NCI-H460 (cell line): Measurements from ENCODE around the gene TRIP11. TPM values are rescaled to one million over a fixed set of nuclear protein-coding genes. Genes with fewer than 3 reads are reported as not detected.
A peak's percentile ranks its signal among the peaks of the same experiment; 100 is the strongest.

ENCODE experiments used
- DNase-seq: peaks from one replicate; pipeline ENCODE4 v3.0.0-alpha.2; 2016; ENCODE audit warnings: low read depth; ENCODE audit errors: extremely low read depth
- total RNA-seq: library from RNA; depleted of rRNA; stranded (reverse); fragments of >200 nt; shearing (Covaris generic); gene quantifications from 2 replicates; pipeline ENCODE4 v1.2.3, GENCODE V29; 2014

The TRIP11 gene
- total RNA-seq, 1 experiment from 2014 or later = 33.7 TPM

DNA sequence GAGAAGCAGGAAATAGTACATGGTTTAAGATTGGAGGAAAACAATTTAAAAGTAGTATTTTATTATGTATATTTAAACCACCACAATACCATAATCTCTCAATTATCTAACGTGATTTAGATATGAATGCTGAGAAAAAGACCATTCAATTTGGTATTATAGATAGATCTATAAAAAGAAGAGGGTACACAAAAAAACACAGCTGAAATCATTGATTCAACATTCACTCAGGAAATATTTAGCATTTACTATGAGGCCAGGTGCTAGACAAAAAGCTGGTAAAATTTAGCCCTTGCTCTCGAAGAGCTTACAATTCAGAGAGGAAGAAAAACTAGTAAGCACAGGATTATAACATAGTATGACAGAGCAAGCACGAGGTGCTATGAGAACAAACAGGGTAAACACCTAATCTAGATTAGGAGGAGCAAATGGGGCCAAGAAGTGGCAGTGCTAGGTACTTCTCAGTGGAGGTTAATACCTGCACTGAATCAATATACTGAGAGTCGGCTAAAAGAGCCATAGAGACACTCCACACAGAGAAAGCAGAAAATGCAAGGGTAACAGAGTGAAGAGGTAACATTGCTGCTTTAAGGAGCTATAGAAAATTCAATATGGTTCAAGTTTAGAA, 27.6 kb downstream of the TRIP11 start:
- DNase-seq = no peak

GRCh38 chr14:92010644-92011043, 29.2 kb downstream of the TRIP11 start:
- DNase-seq = no peak

- DNase-seq = no peak
Observed at GRCh38 chr14:92009604-92010003, 30.3 kb downstream of the TRIP11 start.

DNA sequence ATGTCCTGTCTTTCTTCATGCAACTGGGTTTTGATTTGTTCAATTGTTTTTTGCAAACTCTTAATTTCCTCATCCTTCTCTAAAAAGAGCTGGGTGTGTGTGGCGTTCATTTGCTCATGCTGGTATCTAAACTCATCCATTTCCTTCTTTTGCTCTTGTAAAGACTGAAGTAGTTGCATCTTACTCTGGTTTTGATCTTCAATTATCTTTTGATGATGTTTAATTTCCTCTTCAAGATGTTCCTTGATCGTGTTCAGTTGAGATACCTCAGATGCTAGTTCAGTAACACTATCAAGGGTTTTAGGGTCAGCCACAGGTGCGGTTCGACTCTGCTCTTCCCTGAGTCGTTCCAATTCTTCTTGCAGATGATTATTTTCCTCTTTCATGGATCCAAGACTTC, 34.8 kb downstream of the TRIP11 start:
- no peak for DNase-seq

- no peak for DNase-seq
Observed at GRCh38 chr14:92004062-92004461, 35.8 kb downstream of the TRIP11 start.

- no peak for DNase-seq
Observed at GRCh38 chr14:91998667-91999570, 40.9 kb downstream of the TRIP11 start.

GRCh38 chr14:91997492-91997891, 42.4 kb downstream of the TRIP11 start:
- no peak for DNase-seq

- peak; percentile 33 for DNase-seq
Observed at GRCh38 chr14:91996948-91997371, 42.9 kb downstream of the TRIP11 start.

GRCh38 chr14:91987192-91987591, 52.7 kb downstream of the TRIP11 start:
- no peak for DNase-seq

DNA sequence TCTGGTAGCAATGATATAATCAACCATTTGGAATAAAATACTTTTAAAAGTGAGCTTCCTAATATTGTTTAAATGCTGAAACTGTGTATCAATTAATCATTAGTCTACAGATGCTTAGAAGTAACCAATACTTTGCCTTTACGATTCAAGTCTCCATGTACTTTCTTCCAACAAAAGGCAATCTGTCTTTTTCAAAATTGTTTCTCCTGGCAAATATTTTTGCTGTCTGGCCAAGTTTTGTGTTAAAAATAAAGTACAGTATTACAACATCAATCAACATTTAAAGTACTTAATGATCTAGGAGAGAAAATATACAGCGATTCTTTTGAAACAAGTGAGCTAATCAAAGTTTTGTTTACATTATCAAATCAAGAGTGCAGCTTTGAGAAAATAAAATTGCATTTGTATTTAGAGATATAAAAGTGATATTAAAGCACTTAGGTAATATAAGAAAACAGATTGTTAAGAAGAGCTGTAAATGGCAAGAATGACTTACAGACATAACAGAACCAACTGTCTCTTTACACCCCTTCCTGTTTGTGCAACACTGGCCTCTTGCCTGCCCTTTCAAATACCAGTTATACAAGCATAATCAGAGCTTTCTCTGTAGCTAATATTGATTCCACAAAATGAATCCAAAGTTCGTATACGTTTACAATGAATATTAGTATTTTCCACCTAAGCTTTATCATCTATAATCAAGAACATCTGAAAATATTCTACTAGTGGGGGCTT, 54.2 kb downstream of the TRIP11 start:
- DNase-seq = no peak

DNA sequence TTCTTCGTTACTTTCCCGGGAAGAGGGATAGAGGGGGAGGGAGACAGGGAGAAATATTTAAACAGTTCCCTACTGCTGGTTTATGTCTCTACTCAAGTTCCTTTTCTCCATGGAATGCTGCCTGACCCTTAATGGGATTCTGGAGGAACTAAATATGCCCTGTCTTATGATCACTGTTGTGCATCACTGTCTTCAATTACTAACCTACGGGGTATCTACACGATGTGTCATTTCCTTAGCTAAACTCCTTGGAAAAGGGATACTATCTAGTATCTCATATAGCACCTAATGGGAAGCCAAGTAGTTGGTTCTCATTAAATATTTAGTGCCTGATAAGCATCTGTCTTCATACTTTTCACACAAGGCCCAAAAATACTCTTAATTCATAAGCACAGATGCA, 54.9 kb downstream of the TRIP11 start:
- no peak for DNase-seq

- no peak for DNase-seq
Observed at GRCh38 chr14:91983588-91983987, 56.3 kb downstream of the TRIP11 start.

GRCh38 chr14:91980157-91980556, 59.7 kb downstream of the TRIP11 start:
- DNase-seq = peak; percentile 33

- DNase-seq = no peak
Observed at GRCh38 chr14:91977884-91978283, 62.0 kb downstream of the TRIP11 start.

DNA sequence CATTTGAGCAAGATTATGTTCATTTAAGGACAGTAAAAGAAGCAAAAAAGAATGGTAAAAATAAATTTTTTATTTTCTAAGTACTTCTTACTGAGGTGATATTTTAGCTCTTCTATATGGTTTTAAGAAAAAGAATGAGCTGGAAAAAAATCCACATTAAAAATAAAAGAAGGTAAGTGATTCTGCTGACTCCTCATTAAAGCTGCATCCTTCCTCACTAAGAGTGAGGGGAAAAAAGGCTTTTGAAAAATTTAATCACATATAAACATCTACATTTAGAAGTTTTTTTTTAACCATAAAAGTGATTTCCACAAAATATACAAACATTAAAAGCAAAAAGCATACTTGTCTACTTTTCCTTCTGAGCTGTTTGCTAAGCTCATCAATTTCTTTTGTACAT, 64.1 kb downstream of the TRIP11 start:
- no peak for DNase-seq

GRCh38 chr14:91971188-91971778, 68.6 kb downstream of the TRIP11 start:
- DNase-seq = no peak

GRCh38 chr14:91968280-91968679, 71.6 kb downstream of the TRIP11 start:
- DNase-seq = no peak

- DNase-seq = no peak
Observed at GRCh38 chr14:91964724-91965123, 75.1 kb downstream of the TRIP11 start.

GRCh38 chr14:91964011-91964410, 75.8 kb downstream of the TRIP11 start:
- no peak for DNase-seq

GRCh38 chr14:91963465-91963864, 76.4 kb downstream of the TRIP11 start:
- DNase-seq = no peak
